Activated naive CD4-positive, alpha-beta T cell treated with Interleukin-2 at 50 U/mL for 16 hours (primary cell): ENCODE results near the gene ARHGEF39.

Experiments used
- DNase-seq: peaks from one replicate; pipeline ENCODE4 v3.0.0-alpha.2; 2020

Gene ARHGEF39

GRCh38 chr9:35690614-35691333, 25.8 kb upstream of the ARHGEF39 start:
- DNase-seq = peak; percentile 42

- DNase-seq = no peak
Measured at GRCh38 chr9:35690294-35690613, 25.3 kb upstream of the ARHGEF39 start.

GRCh38 chr9:35689542-35690293, 24.7 kb upstream of the ARHGEF39 start, which contains the start of gene TPM2:
Gene TPM2, minus strand, starts transcription at chr9:35689925. Its CDS starts 108 bp downstream, at chr9:35689817.
- no peak for DNase-seq

GRCh38 chr9:35688558-35689541, 23.9 kb upstream of the ARHGEF39 start:
- no peak for DNase-seq

GRCh38 chr9:35687972-35688557, 23.1 kb upstream of the ARHGEF39 start:
- no peak for DNase-seq

- no peak for DNase-seq
Measured at GRCh38 chr9:35687306-35687705, 22.3 kb upstream of the ARHGEF39 start.

- no peak for DNase-seq
Measured at GRCh38 chr9:35686222-35687203, 21.5 kb upstream of the ARHGEF39 start.

GRCh38 chr9:35685506-35685905, 20.5 kb upstream of the ARHGEF39 start:
- DNase-seq = no peak

GRCh38 chr9:35684921-35685320, 19.9 kb upstream of the ARHGEF39 start:
- DNase-seq = no peak

- no peak for DNase-seq
Measured at GRCh38 chr9:35683323-35683722, 18.3 kb upstream of the ARHGEF39 start.

- no peak for DNase-seq
Measured at GRCh38 chr9:35682520-35683315, 17.7 kb upstream of the ARHGEF39 start.

GRCh38 chr9:35682051-35682450, 17.1 kb upstream of the ARHGEF39 start:
- DNase-seq = no peak

- no peak for DNase-seq
Measured at GRCh38 chr9:35681341-35682002, 16.5 kb upstream of the ARHGEF39 start.

- DNase-seq = no peak
Measured at GRCh38 chr9:35680331-35681105, 15.5 kb upstream of the ARHGEF39 start.

- DNase-seq = no peak
Measured at GRCh38 chr9:35679766-35680330, 14.9 kb upstream of the ARHGEF39 start.

GRCh38 chr9:35679091-35679490, 14.1 kb upstream of the ARHGEF39 start:
- DNase-seq = no peak

- peak; percentile 37 for DNase-seq
Measured at GRCh38 chr9:35675732-35676392, 10.9 kb upstream of the ARHGEF39 start.

GRCh38 chr9:35675204-35675603, 10.2 kb upstream of the ARHGEF39 start:
- no peak for DNase-seq

GRCh38 chr9:35674025-35674361, 9.0 kb upstream of the ARHGEF39 start:
- DNase-seq = no peak
